GM12878 (cell line): ENCODE data around the gene ATF7. TPM values are rescaled to one million over a fixed set of nuclear protein-coding genes. Genes with fewer than 3 reads are reported as not detected.

Experiments used
- ATAC-seq: fragments of 200-7000 bp; cut with Tn5 transposase; 3 replicates; pipeline ENCODE4 v1.9.1; 2020; ENCODE audit warnings: mild to moderate bottlenecking, moderate library complexity
- BruUV-seq: library from RNA; stranded (reverse); fragments of 400-500 nt; replicated peaks from 2 replicates; lab custom pipeline; 2021; lab: Mats Ljungman, UMichigan
- CTCF ChIA-PET: fragments of 300-600 bp; sonication (Branson Sonifier 250); formaldehyde crosslinking; extraction: SDS; loops from one replicate; lab custom pipeline; 2021; ENCODE audit warnings: inconsistent platforms; lab: Yijun Ruan, JAX
- POLR2A ChIA-PET: fragments of 350-600 bp; formaldehyde crosslinking; extraction: SDS; loops from one replicate; lab custom pipeline; 2021; ENCODE audit warnings: inconsistent platforms; lab: Charles Lee
- RAD21 ChIA-PET: fragments of 300-600 bp; sonication (Branson Sonifier 250); formaldehyde crosslinking; loops from one replicate; lab custom pipeline; 2023; ENCODE audit warnings: antibody characterized with exemption; ENCODE audit not compliant: unreplicated experiment; lab: Charles Lee
- SMC1A ChIA-PET: fragments of 300-600 bp; sonication (Branson Sonifier 250); formaldehyde crosslinking; loops from one replicate; lab custom pipeline; 2023; ENCODE audit not compliant: unreplicated experiment, uncharacterized antibody; lab: Charles Lee
- DNase-seq: peaks from one replicate; pipeline ENCODE4 v3.0.0-alpha.2; 2011; ENCODE audit warnings: low read depth, low spot score
- FAIRE-seq: peaks from 3 replicates; lab custom pipeline; 2011; peaks lifted over from hg19 to GRCh38; lab: Jason Lieb, UNC
- H2AFZ ChIP-seq: 2 replicates; pipeline ENCODE4 v1.6.0; 2011; ENCODE audit warnings: low read depth, low read length, control low read depth; ENCODE audit not compliant: control insufficient read depth
- H3K27ac ChIP-seq: 2 replicates; pipeline ENCODE4 v1.5.1; 2011; ENCODE audit warnings: control low read depth; ENCODE audit not compliant: control insufficient read depth, insufficient read depth
- H3K27me3 ChIP-seq, 2 experiments: replicated peaks in 1 of 2; 2 replicates each; pipeline versions ENCODE4 v1.6.0 to v1.6.1; 2011; ENCODE audit warnings: low read length in 1 of 2; ENCODE audit not compliant: control insufficient read depth in 2 of 2, insufficient read depth in 2 of 2
- H3K36me3 ChIP-seq, 2 experiments: 2 replicates each; pipeline ENCODE4 v1.5.1; 2011; ENCODE audit warnings: low read length in 1 of 2; ENCODE audit not compliant: control insufficient read depth in 2 of 2, insufficient read depth in 2 of 2
- H3K4me1 ChIP-seq: 2 replicates; pipeline ENCODE4 v1.6.1; 2011; ENCODE audit warnings: mild to moderate bottlenecking, low read length, moderate library complexity, mixed read lengths; ENCODE audit not compliant: control insufficient read depth, insufficient read depth
- H3K4me2 ChIP-seq: 2 replicates; pipeline ENCODE4 v1.6.0; 2011; ENCODE audit warnings: control low read depth; ENCODE audit not compliant: control insufficient read depth, insufficient read depth
- H3K4me3 ChIP-seq: fragments of 200-600 bp; sonication (generic); 2 replicates; pipeline ENCODE4 v1.5.1; 2016
- H3K79me2 ChIP-seq: 2 replicates; pipeline ENCODE4 v1.6.0; 2011; ENCODE audit warnings: low read length; ENCODE audit not compliant: control insufficient read depth, insufficient read depth
- H3K9ac ChIP-seq: 2 replicates; pipeline ENCODE4 v1.8.0; 2011; ENCODE audit warnings: low read length, control low read depth, mixed read lengths; ENCODE audit not compliant: control insufficient read depth, insufficient read depth
- H3K9me3 ChIP-seq: replicated peaks from 3 replicates; pipeline ENCODE4 v1.5.1; 2011; ENCODE audit warnings: mild to moderate bottlenecking, low read length; ENCODE audit not compliant: control insufficient read depth, insufficient read depth
- H4K20me1 ChIP-seq: 2 replicates; pipeline ENCODE4 v1.6.0; 2011; ENCODE audit not compliant: control insufficient read depth, insufficient read depth
- E2F4 ChIP-seq: IDR thresholded peaks from 2 replicates; pipeline ENCODE4 v1.6.1; 2012; ENCODE audit warnings: low read depth, low read length, improper control_type of control experiment
- HCFC1 ChIP-seq: fragments of 150-350 bp; IDR thresholded peaks from 2 replicates; pipeline ENCODE4 v1.6.1; 2014; ENCODE audit warnings: low read length
- HDGF ChIP-seq: fragments of 450-650 bp; IDR thresholded peaks from 2 replicates; pipeline ENCODE4 v1.6.1; 2016; ENCODE audit warnings: antibody characterized with exemption
- IKZF2 ChIP-seq, 2 experiments: fragments of 450-650 bp; IDR thresholded peaks; 2 replicates each; pipeline ENCODE4 v1.6.1; 2017; ENCODE audit warnings: mild to moderate bottlenecking in 2 of 2, moderate library complexity in 2 of 2
- NR2C2 ChIP-seq: IDR thresholded peaks from 2 replicates; pipeline ENCODE4 v1.6.1; 2011; ENCODE audit warnings: borderline replicate concordance, low read depth; ENCODE audit not compliant: control insufficient read depth, insufficient read length
- NRF1 ChIP-seq: conservative IDR thresholded peaks from 2 replicates; pipeline ENCODE4 v1.6.1; 2011; ENCODE audit warnings: mild to moderate bottlenecking, low read depth, low read length, improper control_type of control experiment
- PAX5 ChIP-seq: IDR thresholded peaks from 2 replicates; pipeline ENCODE4 v1.6.1; 2011; ENCODE audit warnings: low read depth, low read length, borderline replicate concordance
- PAX8 ChIP-seq: fragments of 450-650 bp; IDR thresholded peaks from 2 replicates; pipeline ENCODE4 v1.6.1; 2017; ENCODE audit warnings: mild to moderate bottlenecking, moderate library complexity
- PBX3 ChIP-seq: IDR thresholded peaks from 2 replicates; pipeline ENCODE4 v1.6.1; 2011; ENCODE audit warnings: mild to moderate bottlenecking, low read depth, low read length, moderate library complexity; ENCODE audit not compliant: insufficient replicate concordance
- RELB ChIP-seq: fragments of 450-650 bp; IDR thresholded peaks from 2 replicates; pipeline ENCODE4 v1.6.1; 2017; ENCODE audit warnings: low read depth, mild to moderate bottlenecking, moderate library complexity
- RUNX3 ChIP-seq: IDR thresholded peaks from 2 replicates; pipeline ENCODE4 v1.6.1; 2012; ENCODE audit warnings: low read length, inconsistent platforms
- SKIL ChIP-seq: fragments of 450-650 bp; IDR thresholded peaks from 2 replicates; pipeline ENCODE4 v1.6.1; 2017; ENCODE audit warnings: mild to moderate bottlenecking, low read depth, inconsistent platforms; ENCODE audit not compliant: poor library complexity, severe bottlenecking
- ZNF687 ChIP-seq: fragments of 450-650 bp; IDR thresholded peaks from 2 replicates; pipeline ENCODE4 v1.6.1; 2017; ENCODE audit warnings: mild to moderate bottlenecking, moderate library complexity
- WGBS: methylation state at CpG from one replicate; pipeline ENCODE4 v1.1.6; 2016; ENCODE audit warnings: low lambda C conversion rate; ENCODE audit not compliant: insufficient replicate concordance, insufficient coverage; ENCODE audit errors: missing lambda C conversion rate; 5-methylcytosine and 5-hydroxymethylcytosine counted together
- in situ Hi-C: fragments of 300-500 bp; cut with MboI; formaldehyde crosslinking; loops from 9 replicates; pipeline ENCODE4 v1.14.3; 2018; ENCODE audit warnings: mixed read lengths
- intact Hi-C: fragments of 100-400 bp; cut with micrococcal nuclease; formaldehyde crosslinking; loops from one replicate; pipeline ENCODE4 v1.14.2; 2022; ENCODE audit not compliant: unreplicated experiment
- polyA plus RNA-seq, 11 experiments: library from polyadenylated mRNA; depleted of rRNA in 4 of 11; unstranded in 6 of 11; stranded (reverse) in 5 of 11; fragments of >200 nt; fragmentation: Nextera tagmentation in 4 of 11; fragmentation: Illumina TruSeq in 1 of 11; extraction: Ambion mirVana in 4 of 11; extraction: Trizol in 1 of 11; gene quantifications; 1 replicate in 1 of 11; 2 replicates in 10 of 11; pipeline versions ENCODE4 v1.2.1 to v1.2.3, GENCODE V29; 2011 to 2016; ENCODE audit warnings: inconsistent platforms in 2 of 11, missing spikeins in 2 of 11, low read depth in 1 of 11
- total RNA-seq, 4 experiments: library from RNA; depleted of rRNA in 3 of 4; stranded (reverse); fragments of >200 nt in 3 of 4; fragmentation: Illumina TruSeq in 1 of 4; extraction: Trizol in 1 of 4; gene quantifications; 2 replicates each; pipeline versions ENCODE4 v1.2.1 to v1.2.3, GENCODE V29; 2013 to 2021

ATF7 gene
- total and polyA plus RNA-seq, 10 of the 15 experiments (the other 5 are each of a cell fraction or from before 2014, with no cell fraction given), result 9.1 to 30.7 (median 21.8) TPM

GRCh38 chr12:53579545-53579955, 46.6 kb downstream of the ATF7 start:
- FAIRE-seq (no peak), DNase-seq (peak; percentile 77), ATAC-seq (peak; percentile 95)
- ChIA-PET SMC1A (interaction anchor here (0.9 to 1.9 kb wide), 6 partner anchors 12 to 38 kb away, joined by 3 to 5 read pairs (median 3); no protein-coding TSS in a partner anchor), POLR2A (interaction anchor here (0.6 kb wide), 1 partner anchor 161 kb away, joined by 3 read pairs; no protein-coding TSS in a partner anchor), RAD21 (interaction anchor here (1.1 to 1.6 kb wide), 2 partner anchors 13 to 45 kb away, joined by 3 to 5 read pairs; no protein-coding TSS in a partner anchor), CTCF (interaction anchor here (2.3 kb wide), 1 partner anchor 36 kb away, joined by 14 read pairs; no protein-coding TSS in a partner anchor)
- 16% methylated on average over 2 of the region's 5 CpGs for WGBS
- H3K27ac ChIP-seq, result peak overlapping the region; percentile 35
- H3K4me2 ChIP-seq, result peak overlapping the region; percentile 10; the same call in 1 of the 2 replicates
- H3K9ac ChIP-seq, result no peak overlapping the region
- peaks cover 0 to 4% of the 10 kb centered on the region in 2 experiments; a peak in 2 of 4 replicates for H3K36me3 ChIP-seq
- no TSS peak for BruUV-seq
- in situ Hi-C loops (no loop called here), intact Hi-C loops (loop anchor here (2.0 kb wide), 1 partner anchor 37 kb away; no protein-coding TSS in a partner anchor)
- H3K9me3 ChIP-seq, result no peaks in the 10 kb centered on the region
- H3K4me1 ChIP-seq, result peaks cover 27% of the 10 kb centered on the region
- no peaks in the 10 kb centered on the region for H3K27me3 ChIP-seq
- H2AFZ ChIP-seq, result no peak overlapping the region
- H4K20me1 ChIP-seq, result no peaks in the 10 kb centered on the region
- peaks cover 7% of the 10 kb centered on the region for H3K79me2 ChIP-seq
- H3K4me3 ChIP-seq, result no peak overlapping the region; the same call in 1 of the 2 replicates
- no peak for TF ChIP-seq NRF1
- peak; percentile 73 for TF ChIP-seq PAX5
- peak; percentile 43 for TF ChIP-seq SKIL
- no peak for TF ChIP-seq HCFC1
- TF ChIP-seq HDGF, result no peak
- TF ChIP-seq RUNX3, result peak; percentile 57
- TF ChIP-seq NR2C2, result no peak
- TF ChIP-seq RELB, result 0 out of 2 replicates have a peak, but pooled peaks have one; percentile 65
- peak; percentile 53 to 54; a peak in 3 of 4 replicates for TF ChIP-seq IKZF2 (IDR thresholded peaks at IDR 0.05)
- no peak for TF ChIP-seq PAX8
- TF ChIP-seq E2F4, result no peak
- TF ChIP-seq PBX3, result peak; percentile 26
- peak; percentile 66 for TF ChIP-seq ZNF687
